GM21447 (cell line): ENCODE measurements around the gene TXNDC5.

Experiments
- ATAC-seq: cut with Tn5 transposase; IDR thresholded peaks from one replicate; pipeline ENCODE4 v1.9.1; 2021; ENCODE audit not compliant: unreplicated experiment

TXNDC5 gene

DNA sequence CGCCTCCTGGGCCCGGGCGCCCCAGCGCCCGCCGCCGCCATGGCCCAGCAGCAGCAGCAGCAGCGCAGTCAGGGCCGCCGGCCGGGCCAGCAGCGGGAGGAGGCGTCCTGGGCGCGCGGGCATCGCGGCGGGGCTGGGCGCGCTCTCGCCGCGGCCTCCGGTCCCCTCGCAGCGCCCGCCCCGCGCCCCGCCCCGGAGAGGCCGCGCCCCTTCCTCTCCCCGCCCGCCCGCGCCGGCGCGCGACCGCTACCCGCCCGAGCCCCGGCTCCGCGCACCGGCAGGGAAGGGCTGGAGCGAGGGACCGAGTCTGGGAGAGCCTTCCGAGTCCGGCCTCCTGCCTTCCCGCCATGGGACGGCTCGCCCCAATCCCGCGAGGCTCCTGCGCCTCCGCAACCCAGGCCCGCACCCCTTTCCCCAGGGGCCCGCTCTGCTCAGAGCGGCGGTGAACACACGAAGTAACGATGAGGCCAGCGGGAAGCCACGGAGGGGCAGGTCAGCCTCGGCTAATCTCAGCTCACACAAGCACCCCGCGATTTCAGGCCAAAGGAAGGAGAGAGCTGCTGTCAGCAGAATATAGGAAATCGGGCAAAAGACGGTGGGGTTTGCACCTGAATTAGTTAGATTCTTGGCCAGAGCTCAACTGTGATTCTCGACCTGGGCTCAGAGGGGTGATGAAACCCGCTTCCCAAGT, at the start of gene TXNDC5:
Gene TXNDC5 (minus strand): TSS at position 135 of the 691 bp plus-strand sequence. CDS start 12 bp downstream, at position 123.
- ATAC-seq = peak; percentile 53

DNA sequence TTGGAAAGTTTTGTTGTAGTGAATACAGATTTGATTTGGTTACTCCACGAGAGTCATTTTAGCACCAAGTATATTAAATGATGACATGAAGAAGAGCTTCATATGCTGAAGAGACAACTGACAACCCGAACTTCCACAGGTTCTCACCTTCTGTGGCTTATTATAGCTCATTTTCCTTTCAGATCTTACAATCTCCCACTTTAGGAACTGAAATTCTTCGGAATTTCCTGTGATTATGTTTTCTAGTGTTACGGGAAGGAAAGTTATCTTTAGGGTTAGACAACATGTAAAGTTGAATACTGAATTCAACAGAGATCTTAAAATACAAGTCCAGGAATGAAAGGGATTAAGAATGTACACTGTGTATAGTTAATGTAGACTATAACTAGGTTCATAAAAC, 49.6 kb upstream of the TXNDC5 start:
- no peak for ATAC-seq

DNA sequence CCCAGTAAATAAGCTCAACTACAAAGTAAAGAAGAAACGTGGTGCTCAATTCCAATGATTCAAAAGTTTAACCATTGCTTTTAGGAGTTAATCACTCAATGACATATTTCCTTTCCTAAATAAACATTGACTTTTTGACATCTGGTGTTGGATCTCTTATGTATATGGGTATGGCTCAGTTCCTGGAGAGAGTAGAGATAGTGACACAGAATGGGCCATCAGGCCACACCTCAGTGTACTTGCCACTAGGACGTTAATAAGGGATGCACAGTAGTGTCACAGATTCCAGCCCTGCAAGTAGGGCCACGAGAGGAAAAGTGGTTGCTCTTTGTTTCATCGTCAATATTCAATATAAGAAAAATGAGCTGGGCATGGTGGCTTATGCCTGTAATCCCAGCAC, 48.9 kb upstream of the TXNDC5 start:
- ATAC-seq = no peak

DNA sequence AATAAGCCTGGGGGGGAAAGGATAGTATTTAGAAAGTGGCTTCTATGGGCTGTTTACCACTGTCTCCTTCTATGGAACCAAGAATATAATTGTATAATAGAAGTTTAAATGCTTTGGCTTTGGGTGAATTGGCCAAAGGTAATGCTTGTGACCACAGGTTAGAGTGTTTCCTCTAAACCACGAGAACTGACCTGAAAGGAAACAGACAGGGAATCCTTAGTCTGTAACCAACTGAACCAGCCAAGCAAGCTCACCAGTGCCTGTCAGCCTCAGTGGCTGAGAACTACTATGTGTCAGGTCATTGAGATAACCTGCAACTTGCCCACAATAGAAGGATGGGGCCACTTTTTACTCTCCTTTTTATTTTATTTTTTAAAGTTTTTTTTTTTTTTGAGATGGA, 47.9 kb upstream of the TXNDC5 start:
- ATAC-seq = no peak

DNA sequence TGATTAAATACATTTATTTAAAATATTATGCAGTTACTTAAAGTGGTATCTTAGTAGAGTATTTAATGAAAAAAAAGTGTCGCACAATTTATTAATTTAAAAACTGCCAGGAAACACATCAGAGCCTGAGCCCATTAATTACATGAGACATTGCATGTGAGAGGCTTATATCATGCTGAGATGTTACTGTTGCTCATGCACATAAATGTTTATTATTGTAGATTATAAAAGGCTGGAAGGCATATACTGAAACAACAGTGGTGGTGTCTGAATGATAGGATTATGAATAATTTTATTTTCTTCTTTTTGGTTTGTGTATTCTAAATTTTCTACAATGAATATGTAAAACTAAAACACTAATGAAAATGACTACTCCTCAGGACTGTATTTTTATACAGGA, 45.7 kb upstream of the TXNDC5 start:
- ATAC-seq = no peak

DNA sequence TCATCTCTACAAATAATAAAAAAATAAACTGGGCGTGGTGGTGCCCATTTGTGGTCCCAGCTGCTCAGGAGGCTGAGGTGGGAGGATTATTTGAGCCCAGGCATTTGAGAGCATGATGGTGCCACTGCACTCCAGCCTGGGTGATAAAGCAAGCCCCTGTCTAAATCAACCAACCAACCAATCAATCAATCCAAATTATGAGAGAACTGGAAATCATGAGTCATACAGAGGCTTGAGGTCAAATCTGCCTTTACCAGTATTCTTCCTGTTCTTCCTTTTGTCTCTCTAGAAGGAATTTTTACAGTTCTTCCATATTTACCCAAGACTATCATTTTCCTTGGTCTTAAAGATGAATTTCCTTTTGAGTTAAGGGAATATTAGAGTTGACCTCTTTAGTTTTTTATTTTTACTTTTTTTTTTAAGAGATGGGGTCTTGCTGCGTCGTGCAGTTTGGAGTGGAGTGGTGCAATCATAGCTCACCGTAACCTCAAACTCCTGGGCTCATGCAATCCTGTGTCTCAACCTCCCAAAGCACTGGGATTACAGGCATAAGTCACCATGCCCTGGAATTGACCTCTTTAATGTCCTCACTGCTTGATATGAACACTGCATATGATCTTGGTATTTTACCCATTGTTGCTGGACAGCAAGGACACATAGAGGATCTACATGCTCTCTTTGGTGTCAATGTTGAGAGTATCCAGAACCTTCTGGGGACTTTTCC, 44.1 kb upstream of the TXNDC5 start:
- ATAC-seq = no peak

DNA sequence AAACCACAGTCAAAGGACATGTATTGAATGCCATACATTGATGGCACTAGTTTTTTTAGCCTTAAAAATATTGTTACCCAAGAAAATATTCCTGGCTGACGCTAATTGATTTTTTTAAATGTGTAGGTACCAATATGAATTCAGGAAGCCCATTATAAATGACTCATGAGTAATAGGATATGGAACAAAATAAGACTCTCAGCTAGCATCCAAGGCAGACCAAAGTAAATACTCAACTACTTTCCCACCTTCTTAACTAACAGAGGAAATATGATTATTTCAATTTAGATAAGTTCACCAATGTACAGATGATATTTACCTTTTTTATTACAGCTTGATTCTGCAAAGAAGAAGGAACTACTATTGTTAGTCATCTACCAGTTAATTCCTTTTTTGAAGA, 43.2 kb upstream of the TXNDC5 start:
- no peak for ATAC-seq

DNA sequence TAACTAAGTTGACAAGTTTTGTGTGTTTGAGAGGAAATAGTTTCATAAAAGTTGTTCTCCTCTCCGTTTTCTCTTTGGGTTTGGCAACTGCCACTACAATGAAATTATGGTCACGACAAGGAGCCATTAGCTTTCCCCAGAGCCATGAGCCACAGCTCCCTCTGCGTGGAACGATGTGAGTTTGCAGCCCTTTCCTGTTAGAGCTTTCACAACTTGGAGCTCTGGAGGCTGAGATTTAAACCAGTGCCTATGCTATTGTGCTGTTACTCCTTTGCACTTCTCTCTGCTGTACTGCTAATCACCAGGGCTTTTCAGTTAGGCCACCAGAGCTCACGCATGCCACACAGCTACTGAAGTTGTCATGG, 29.3 kb upstream of the TXNDC5 start:
- peak; percentile 45 for ATAC-seq

DNA sequence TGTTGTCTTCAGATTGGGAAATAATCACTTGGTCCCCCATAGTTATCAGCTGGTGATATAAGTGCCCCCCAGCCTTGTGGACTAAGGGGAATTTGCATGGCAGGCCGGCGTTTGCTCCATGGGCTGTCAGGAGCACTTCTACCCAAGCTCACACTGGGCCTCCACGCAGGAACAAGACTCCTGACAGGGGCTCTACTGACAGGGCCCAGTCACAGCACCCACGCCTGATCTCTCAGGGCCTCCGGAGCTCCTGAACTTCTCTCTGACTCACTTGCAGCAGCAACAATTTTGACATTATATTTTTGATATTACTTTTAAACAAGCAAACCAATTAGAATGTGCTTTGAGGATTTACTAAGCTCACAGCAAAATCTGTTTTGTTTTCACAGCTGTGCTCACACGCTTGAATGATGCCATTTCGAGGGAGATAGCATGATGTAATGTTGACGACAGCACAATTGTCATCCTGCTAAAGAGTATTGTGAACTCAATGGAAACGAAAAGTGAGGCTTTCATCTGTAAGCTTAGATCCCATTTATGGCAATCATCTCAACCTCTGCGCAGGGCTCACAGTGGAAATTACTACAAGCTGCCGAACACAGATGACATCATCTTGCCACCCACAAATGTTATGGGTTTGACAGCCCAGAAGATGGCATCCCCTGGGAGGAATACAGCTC, 28.7 kb upstream of the TXNDC5 start:
- peak; percentile 66 for ATAC-seq

DNA sequence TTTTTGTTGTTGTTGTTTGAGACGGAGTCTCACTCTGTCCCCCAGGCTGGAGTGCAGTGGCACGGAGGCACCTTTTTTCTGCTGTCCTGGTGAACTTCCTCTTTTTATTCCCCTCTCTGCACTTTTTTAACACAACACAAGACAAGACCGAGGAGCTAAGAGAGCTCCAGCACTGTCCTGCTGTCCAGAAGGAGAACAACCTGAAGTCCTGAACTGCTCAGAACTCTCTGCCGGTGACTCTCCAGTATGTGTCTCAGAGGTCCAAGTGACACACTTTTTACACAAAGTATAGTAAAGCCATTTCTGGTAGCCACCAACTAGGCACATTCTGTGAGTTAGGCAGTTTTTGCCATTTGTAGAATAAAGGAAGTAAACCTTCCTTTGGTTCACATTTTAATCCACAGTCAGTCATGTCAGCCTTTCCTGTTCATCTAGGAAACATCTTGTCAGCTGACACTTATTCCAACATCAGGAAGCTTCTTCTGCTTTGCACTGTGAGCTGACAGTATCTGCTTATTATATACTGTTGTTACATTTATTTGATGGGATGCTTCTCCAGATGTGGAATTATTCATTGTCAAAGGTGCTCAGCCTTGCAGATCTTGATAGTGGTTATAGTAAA, 28.1 kb upstream of the TXNDC5 start:
- no peak for ATAC-seq

DNA sequence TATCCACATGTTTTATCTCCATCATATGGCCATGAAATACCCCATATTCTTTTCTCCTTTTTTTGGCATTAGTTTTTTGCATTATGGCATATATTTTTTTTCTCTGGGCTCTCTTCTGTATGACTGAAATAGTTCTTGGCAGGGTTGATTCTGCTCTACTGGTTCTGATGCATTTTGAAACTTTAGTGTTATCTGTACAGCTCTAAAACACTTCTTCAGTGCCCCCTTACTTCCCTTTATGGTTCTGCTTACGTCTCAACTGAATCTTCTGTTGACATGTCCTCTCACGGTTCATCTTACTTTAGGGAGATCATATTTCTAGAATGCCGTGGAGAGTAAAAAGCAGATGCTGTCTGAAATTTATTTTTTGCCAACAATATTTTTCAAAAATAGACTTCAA, 23.2 kb upstream of the TXNDC5 start:
- peak; percentile 98 for ATAC-seq

DNA sequence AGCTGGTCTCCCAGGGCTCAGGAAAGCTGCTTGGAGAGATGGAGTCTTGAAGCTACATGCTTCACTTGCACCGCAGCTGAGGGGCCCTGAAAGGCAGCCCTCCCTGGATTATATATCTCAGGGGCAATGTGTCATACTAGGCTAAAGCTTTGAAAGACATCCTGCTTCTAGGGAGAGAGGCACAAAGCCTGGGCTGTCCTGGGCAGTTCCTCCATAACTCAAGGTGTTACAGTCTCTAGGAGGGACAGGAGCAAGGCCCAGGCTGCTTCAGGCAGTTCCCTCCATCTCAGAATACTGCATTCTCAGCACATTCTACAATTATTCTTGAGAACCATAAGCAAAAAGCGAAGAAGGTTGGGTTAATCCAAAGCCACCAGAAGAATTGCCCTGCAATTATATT, 22.0 kb upstream of the TXNDC5 start:
- no peak for ATAC-seq

DNA sequence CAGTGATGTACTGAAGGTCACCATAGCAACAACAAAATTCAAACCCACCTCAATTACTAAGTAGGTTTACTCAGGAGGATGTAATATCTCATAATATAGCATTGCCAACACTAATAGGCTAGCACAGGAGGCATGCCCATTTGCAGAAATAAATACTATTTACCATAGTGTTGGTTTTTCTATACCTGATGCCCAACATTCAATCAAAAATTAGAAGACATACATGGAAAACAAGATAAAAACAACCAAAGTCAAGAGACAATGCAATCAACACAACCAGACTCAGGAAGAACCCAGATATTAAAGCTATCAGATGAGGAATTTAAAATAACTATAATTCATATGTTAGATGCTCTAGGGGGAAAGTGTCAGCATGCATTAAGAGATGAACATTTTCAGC, 14.3 kb upstream of the TXNDC5 start:
- no peak for ATAC-seq

DNA sequence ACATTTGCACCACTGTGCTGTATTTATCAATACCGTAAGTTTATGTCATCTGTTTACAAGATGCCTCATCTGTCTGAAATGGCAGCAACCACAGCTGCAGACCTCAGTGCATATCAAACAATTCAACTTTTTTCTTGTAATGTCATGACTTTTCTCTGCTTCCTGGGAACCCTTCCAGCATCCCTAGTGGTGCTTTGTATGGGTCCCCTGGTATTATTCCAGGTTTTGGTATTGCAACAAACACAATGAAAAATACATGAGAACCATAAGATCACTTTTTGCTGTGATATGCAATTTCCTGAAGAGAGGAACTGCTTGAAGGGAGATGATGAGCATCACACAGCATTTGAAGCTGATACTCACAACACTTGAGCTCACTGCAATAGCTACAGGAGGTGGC, 12.0 kb upstream of the TXNDC5 start:
- no peak for ATAC-seq

DNA sequence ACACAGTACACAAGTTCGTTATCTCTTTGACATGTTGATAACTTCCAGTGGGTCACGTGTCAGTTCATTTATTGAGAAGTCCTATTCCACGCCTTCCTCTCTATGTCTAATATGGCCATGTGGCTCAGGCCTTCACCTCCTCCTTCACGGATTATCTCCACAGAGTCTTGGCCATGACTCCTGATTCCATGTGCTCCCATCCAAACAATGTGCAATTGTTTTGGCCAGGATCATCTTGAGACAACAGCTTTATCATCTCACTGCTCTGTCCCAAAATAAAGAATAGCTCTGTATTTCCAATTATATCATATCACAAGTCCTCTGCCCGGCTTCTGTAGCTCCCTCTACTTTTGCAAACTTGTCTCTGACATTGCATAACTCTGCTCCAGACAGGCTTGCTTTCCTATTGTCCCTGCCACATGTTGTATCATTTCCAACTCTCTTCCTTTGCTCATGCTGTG, 11.1 kb upstream of the TXNDC5 start:
- no peak for ATAC-seq

DNA sequence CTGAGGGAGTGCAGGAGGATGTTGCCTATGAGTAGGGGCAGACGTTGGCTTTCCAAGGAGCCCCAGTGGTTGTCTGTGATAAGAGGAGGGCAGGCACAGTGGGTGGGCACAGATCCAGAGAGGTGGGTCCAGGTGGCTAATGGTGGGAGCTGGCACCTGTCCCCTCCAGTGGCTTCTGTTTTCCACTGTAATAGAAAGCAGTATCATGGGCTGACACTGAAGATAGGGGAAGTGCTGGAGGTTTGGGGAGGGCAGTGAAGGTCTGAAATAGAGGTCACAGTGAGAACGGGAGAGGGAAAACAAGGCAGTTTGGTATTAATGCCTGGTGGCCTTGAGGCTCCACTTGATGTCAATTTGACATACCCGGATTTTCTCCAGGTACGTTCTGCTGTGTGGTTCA, 10.5 kb upstream of the TXNDC5 start:
- no peak for ATAC-seq

DNA sequence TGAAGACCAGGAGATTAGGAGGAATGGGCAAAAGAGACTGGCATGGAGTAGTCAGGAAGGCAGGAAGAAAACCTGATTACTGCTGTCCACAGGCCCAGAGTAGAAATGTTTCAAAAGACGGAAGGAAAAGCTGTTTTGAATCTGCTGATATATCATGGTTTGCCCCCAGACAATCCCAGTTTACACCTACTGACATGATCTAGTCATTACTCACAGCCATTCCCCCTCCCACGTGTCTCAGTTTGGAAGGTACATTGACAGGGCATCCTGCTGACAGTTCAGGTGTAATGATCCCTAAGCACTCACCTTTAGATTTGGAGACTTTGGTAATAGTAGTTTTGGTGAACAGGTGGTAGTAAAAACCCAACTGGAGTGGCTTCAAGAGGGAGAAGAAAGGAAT, 9.8 kb upstream of the TXNDC5 start:
- no peak for ATAC-seq

DNA sequence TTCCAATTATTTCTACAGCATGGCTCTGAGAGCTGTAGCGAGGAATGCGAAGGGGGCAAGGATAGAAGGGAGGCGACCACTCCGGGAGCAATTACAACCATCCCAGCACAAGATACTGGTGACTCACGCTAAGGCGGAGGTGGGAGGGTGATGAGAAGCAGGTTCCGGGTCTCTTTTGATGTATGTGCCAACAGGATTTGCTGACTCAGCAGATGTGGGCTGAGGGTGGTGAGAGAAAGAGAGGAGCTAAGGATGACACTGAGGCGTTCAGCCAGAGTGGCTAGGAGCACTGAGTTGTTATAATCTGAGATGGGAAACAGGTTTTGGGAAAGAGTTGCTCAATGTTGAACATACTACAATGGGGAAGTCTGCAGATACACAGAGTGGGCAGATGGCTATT, 9.3 kb upstream of the TXNDC5 start:
- no peak for ATAC-seq

DNA sequence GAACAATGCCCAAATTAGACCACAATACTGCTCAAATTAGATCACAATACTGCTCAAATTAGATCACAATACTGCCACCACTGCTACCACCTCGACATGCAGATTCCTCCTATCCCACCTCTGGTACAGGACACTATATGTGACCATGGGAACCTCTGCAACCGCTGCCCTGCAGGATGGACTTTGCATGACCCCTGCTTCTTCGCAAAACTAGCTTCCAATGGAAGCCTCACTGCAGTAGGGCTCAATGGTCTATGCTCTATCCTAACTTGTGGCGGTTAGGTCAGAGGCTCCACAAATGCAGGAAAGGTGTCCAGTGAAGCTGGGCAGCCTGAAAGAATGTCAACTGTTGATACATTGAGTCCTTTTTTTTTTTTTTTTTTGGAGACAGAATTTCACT, 7.8 kb upstream of the TXNDC5 start:
- no peak for ATAC-seq

DNA sequence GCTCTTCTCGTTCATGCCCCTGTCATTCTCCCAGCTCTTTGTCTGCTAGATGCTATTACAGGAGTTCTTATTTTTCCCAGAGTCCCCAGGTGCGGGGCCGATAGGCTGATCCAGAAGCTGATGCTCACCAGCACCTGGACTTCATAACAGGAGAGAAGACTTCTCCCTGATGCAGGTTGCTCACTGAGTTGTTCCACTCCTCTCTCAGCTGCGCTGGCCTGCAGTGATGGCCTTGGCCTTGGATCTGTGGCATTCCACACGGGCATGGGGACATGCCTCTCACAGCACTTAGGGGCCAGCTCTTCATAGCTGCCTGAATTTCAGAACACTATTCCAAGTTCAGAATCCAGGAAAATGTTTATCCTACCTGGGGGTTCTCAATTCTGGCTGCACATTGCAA, 7.1 kb upstream of the TXNDC5 start:
- no peak for ATAC-seq

DNA sequence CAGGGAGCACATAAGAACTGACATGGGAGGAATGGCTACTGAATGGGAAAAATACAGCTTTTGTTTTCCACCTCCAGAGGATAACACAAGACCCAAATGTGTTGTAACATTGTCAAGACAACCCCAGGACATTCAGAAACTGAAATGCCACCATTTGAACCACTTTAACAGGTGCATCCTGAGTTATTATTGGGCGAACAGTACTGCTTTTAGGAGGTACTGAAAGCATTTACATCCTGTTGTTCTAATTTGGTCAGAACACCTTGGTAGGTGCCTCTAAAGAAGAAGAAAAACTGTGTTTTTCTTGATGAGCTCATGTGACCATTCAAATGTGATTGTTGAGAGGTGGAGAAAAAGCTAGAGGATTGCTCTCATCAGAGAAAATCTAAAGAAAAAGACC, 6.4 kb upstream of the TXNDC5 start:
- ATAC-seq = peak; percentile 89
